Panc1 (cell line): ENCODE data around the gene AGPAT3. TPM values are rescaled to one million over a fixed set of nuclear protein-coding genes. Genes with fewer than 3 reads are reported as not detected.

Experiments
- ATAC-seq: fragments of 200-7000 bp; cut with Tn5 transposase; 2 replicates; pipeline ENCODE4 v1.9.1; 2020; ENCODE audit warnings: mild to moderate bottlenecking, moderate library complexity
- BruUV-seq: library from RNA; stranded (reverse); fragments of 400-500 nt; replicated peaks from 2 replicates; lab custom pipeline; 2021; lab: Mats Ljungman, UMichigan
- CTCF ChIA-PET: fragments of 300-600 bp; sonication (Branson Sonifier 250); formaldehyde crosslinking; loops from one replicate; lab custom pipeline; 2022; ENCODE audit warnings: antibody characterized with exemption; lab: Charles Lee
- POLR2A ChIA-PET: fragments of 300-600 bp; sonication (Branson Sonifier 250); formaldehyde crosslinking; loops from one replicate; lab custom pipeline; 2022; ENCODE audit warnings: antibody characterized with exemption; lab: Charles Lee
- DNase-seq: peaks from one replicate; pipeline ENCODE4 v3.0.0-alpha.2; 2010; ENCODE audit warnings: low read depth, low spot score
- H3K27ac ChIP-seq: 2 replicates; pipeline ENCODE4 v1.5.1; 2011; ENCODE audit warnings: mild to moderate bottlenecking, low read length, inconsistent platforms
- H3K27me3 ChIP-seq: fragments of 200-500 bp; sonication (Bioruptor generic); 2 replicates; pipeline ENCODE4 v1.6.0; 2014; ENCODE audit warnings: low read length, inconsistent platforms; ENCODE audit not compliant: control insufficient read depth, insufficient read depth
- H3K36me3 ChIP-seq: fragments of 200-500 bp; sonication (Bioruptor generic); 2 replicates; pipeline ENCODE4 v1.5.1; 2014; ENCODE audit warnings: inconsistent platforms, mild to moderate bottlenecking, low read length, moderate library complexity; ENCODE audit not compliant: control insufficient read depth, insufficient read depth
- H3K4me1 ChIP-seq: 2 replicates; pipeline ENCODE4 v1.5.1; 2011; ENCODE audit warnings: inconsistent platforms, mild to moderate bottlenecking, low read length, moderate library complexity; ENCODE audit not compliant: control insufficient read depth, insufficient read depth
- H3K4me3 ChIP-seq, 2 experiments: 2 replicates each; pipeline ENCODE4 v1.5.1; 2011 to 2012; ENCODE audit warnings: low read depth in 2 of 2, low read length in 2 of 2, mild to moderate bottlenecking in 2 of 2, inconsistent platforms in 1 of 2, moderate library complexity in 1 of 2
- H3K9me3 ChIP-seq: fragments of 200-500 bp; sonication (Bioruptor generic); 2 replicates; pipeline ENCODE4 v1.5.1; 2014; ENCODE audit warnings: low read depth, mild to moderate bottlenecking, inconsistent platforms, low read length, moderate library complexity; ENCODE audit not compliant: control insufficient read depth, insufficient read depth
- POLR2AphosphoS5 ChIP-seq: IDR thresholded peaks from 2 replicates; pipeline ENCODE4 v1.6.1; 2012; ENCODE audit warnings: mild to moderate bottlenecking, low read depth, low read length, moderate library complexity
- SIN3A ChIP-seq: IDR thresholded peaks from 2 replicates; pipeline ENCODE4 v1.6.1; 2012; ENCODE audit warnings: low read depth, mild to moderate bottlenecking, low read length, moderate library complexity, borderline replicate concordance; ENCODE audit not compliant: insufficient read depth
- TCF7L2 ChIP-seq: IDR thresholded peaks from 2 replicates; pipeline ENCODE4 v1.6.1; 2011; ENCODE audit warnings: mild to moderate bottlenecking, low read depth, low read length, inconsistent platforms
- in situ Hi-C: cut with HindIII; loops from 2 replicates; pipeline ENCODE4 v1.10.0; 2016; ENCODE audit warnings: low sequenced_read_pairs, low pct_unique_long_range_greater_than_20kb
- intact Hi-C: fragments of 100-400 bp; cut with micrococcal nuclease; formaldehyde crosslinking; loops from one replicate; pipeline ENCODE4 v1.10.0; 2022; ENCODE audit not compliant: unreplicated experiment
- total RNA-seq: library from RNA; stranded (reverse); gene quantifications from one replicate; pipeline ENCODE4 v1.2.1, GENCODE V29; 2021; ENCODE audit not compliant: unreplicated experiment
- TF ChIP-seq, protein P1 (sequence below), 2 experiments: IDR thresholded peaks; 2 replicates each; pipeline ENCODE4 v1.6.1; 2011 to 2012; ENCODE audit warnings: low read depth in 2 of 2, control low read depth in 1 of 2, low read length in 1 of 2, mild to moderate bottlenecking in 1 of 2, moderate library complexity in 1 of 2; ENCODE audit not compliant: insufficient read depth in 1 of 2
- TF ChIP-seq, protein P2 (sequence below): fragments of 450-650 bp; IDR thresholded peaks from 2 replicates; pipeline ENCODE4 v1.5.1; 2017; ENCODE audit warnings: mild to moderate bottlenecking

The AGPAT3 gene
- total RNA-seq, 1 experiment from 2014 or later: 40.1 TPM

DNA sequence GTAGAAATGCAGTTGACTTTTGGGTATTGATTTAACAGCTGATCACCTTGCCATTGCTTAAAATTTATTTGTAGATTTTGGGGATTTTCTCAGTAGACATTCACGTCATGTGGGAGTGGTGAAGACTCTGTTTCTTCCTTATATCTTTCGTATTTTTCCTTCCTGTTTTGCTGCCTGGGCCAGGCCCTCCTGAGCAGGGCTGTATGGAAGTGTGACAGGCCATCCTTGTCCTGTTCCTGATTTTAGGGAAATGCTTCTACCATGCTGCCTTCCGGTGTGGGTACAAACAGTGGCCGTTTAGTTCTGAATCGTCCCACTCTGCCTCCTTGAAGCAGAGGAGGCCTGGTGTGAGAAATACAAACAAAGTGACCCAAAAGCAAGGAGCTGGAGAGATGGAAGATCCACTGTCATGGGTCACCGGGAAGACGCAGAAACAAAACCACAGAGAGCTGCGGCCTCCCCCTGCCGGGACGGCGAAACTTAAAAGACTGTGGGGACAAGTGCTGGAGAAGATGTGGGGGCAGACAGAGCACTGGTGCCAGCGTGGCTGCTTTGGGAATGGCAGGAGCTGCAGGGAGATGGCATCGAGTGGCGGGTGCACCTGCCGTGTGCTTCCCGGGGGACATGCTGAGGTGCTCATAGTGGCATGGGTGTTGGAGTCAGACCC lies 7.6 kb downstream of the AGPAT3 start:
- ChIA-PET CTCF (no interaction called here), POLR2A (no interaction called here)
- no TSS peak for BruUV-seq
- no peak overlapping the region for H3K27ac ChIP-seq
- in situ Hi-C loops (no loop called here), intact Hi-C loops (no loop called here)
- no peaks in the 10 kb centered on the region for H3K9me3 ChIP-seq
- H3K4me3 ChIP-seq: no peak overlapping the region
- H3K36me3 ChIP-seq: no peaks in the 10 kb centered on the region
- peaks cover 5% of the 10 kb centered on the region for H3K4me1 ChIP-seq
- H3K27me3 ChIP-seq: no peaks in the 10 kb centered on the region
- no peak for ATAC-seq
- no peak for DNase-seq
- TF ChIP-seq, protein P1, sequence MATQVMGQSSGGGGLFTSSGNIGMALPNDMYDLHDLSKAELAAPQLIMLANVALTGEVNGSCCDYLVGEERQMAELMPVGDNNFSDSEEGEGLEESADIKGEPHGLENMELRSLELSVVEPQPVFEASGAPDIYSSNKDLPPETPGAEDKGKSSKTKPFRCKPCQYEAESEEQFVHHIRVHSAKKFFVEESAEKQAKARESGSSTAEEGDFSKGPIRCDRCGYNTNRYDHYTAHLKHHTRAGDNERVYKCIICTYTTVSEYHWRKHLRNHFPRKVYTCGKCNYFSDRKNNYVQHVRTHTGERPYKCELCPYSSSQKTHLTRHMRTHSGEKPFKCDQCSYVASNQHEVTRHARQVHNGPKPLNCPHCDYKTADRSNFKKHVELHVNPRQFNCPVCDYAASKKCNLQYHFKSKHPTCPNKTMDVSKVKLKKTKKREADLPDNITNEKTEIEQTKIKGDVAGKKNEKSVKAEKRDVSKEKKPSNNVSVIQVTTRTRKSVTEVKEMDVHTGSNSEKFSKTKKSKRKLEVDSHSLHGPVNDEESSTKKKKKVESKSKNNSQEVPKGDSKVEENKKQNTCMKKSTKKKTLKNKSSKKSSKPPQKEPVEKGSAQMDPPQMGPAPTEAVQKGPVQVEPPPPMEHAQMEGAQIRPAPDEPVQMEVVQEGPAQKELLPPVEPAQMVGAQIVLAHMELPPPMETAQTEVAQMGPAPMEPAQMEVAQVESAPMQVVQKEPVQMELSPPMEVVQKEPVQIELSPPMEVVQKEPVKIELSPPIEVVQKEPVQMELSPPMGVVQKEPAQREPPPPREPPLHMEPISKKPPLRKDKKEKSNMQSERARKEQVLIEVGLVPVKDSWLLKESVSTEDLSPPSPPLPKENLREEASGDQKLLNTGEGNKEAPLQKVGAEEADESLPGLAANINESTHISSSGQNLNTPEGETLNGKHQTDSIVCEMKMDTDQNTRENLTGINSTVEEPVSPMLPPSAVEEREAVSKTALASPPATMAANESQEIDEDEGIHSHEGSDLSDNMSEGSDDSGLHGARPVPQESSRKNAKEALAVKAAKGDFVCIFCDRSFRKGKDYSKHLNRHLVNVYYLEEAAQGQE (IDR thresholded peaks at IDR 0.05; ENCODE audit: insufficient read depth in 1 of 2, low read depth in 2 of 2, low read length in 1 of 2): no peak
- TF ChIP-seq TCF7L2 (no peak), SIN3A (no peak)

DNA sequence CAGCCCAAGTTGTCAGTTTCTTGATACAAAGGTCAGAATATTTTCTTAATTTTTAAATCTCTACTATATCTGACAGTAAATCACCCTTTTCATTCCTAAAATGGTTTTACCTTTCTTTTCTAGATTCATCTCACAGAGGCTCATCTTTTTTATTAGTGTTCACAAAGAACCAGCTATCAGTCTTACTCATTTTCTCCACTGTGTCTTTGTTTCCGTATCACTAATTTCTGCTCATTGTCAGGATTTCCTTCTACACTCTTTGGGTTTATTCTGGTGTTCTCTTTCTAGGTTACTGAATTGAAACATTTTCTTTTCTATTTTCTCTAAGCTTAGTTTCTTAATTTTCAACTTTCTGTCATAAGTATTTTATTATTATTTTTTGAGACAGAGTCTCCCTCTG lies 8.7 kb downstream of the AGPAT3 start:
- H3K27me3 ChIP-seq: no peaks in the 10 kb centered on the region
- H3K36me3 ChIP-seq: no peaks in the 10 kb centered on the region
- BruUV-seq: no TSS peak
- CTCF ChIA-PET: no interaction called here
- DNase-seq (no peak), ATAC-seq (no peak)
- H3K4me1 ChIP-seq: no peaks in the 10 kb centered on the region
- H3K27ac ChIP-seq: no peak overlapping the region
- in situ Hi-C loops (no loop called here), intact Hi-C loops (no loop called here)
- H3K4me3 ChIP-seq: no peak overlapping the region
- no peaks in the 10 kb centered on the region for H3K9me3 ChIP-seq
- TF ChIP-seq SIN3A (no peak), POLR2AphosphoS5 (no peak), TCF7L2 (no peak)
- TF ChIP-seq, protein P1 (IDR thresholded peaks at IDR 0.05; ENCODE audit: insufficient read depth in 1 of 2, low read depth in 2 of 2, low read length in 1 of 2): no peak
- TF ChIP-seq, protein P2, sequence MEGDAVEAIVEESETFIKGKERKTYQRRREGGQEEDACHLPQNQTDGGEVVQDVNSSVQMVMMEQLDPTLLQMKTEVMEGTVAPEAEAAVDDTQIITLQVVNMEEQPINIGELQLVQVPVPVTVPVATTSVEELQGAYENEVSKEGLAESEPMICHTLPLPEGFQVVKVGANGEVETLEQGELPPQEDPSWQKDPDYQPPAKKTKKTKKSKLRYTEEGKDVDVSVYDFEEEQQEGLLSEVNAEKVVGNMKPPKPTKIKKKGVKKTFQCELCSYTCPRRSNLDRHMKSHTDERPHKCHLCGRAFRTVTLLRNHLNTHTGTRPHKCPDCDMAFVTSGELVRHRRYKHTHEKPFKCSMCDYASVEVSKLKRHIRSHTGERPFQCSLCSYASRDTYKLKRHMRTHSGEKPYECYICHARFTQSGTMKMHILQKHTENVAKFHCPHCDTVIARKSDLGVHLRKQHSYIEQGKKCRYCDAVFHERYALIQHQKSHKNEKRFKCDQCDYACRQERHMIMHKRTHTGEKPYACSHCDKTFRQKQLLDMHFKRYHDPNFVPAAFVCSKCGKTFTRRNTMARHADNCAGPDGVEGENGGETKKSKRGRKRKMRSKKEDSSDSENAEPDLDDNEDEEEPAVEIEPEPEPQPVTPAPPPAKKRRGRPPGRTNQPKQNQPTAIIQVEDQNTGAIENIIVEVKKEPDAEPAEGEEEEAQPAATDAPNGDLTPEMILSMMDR: no peak
- POLR2A ChIA-PET: no interaction called here
